PFSK-1 (cell line): ENCODE measurements around the gene TUBB8.

Source experiments
- FOXP2 ChIP-seq: optimal IDR thresholded peaks from 2 replicates; pipeline ENCODE3; 2011; ENCODE audit warnings: borderline replicate concordance, control low read depth, inconsistent platforms; ENCODE audit not compliant: insufficient read depth; ENCODE audit errors: extremely low read length, extremely low read depth
- POLR2AphosphoS5 ChIP-seq: IDR thresholded peaks from 2 replicates; pipeline ENCODE4 v1.6.1; 2012; ENCODE audit warnings: low read depth, mild to moderate bottlenecking, control low read depth, low read length, moderate library complexity
- REST ChIP-seq, 2 experiments: IDR thresholded peaks; 2 replicates each; pipeline versions ENCODE4 v1.6.1 to v1.8.0; 2011 to 2012; ENCODE audit warnings: low read depth in 2 of 2, low read length in 2 of 2, control low read depth in 1 of 2, inconsistent platforms in 1 of 2, mild to moderate bottlenecking in 1 of 2, moderate library complexity in 1 of 2; ENCODE audit not compliant: insufficient read depth in 1 of 2
- SIN3A ChIP-seq: IDR thresholded peaks from 2 replicates; pipeline ENCODE4 v1.6.1; 2012; ENCODE audit warnings: mild to moderate bottlenecking, low read length, moderate library complexity, borderline replicate concordance; ENCODE audit not compliant: insufficient read depth
- TAF1 ChIP-seq: IDR thresholded peaks from 2 replicates; pipeline ENCODE4 v1.6.1; 2012; ENCODE audit warnings: low read length, control low read depth, borderline replicate concordance; ENCODE audit not compliant: insufficient read depth

TUBB8 gene

GRCh38 chr10:92153-92552 is 43.1 kb upstream of the TUBB8 start:
- TF ChIP-seq SIN3A: no peak
- no peak for TF ChIP-seq TAF1
- no peak for TF ChIP-seq REST (IDR thresholded peaks at IDR 0.05; ENCODE audit: insufficient read depth in 1 of 2, low read depth in 2 of 2, low read length in 2 of 2)
- no peak for TF ChIP-seq FOXP2
- TF ChIP-seq POLR2AphosphoS5: no peak

GRCh38 chr10:91313-91712 is 42.2 kb upstream of the TUBB8 start:
- no peak for TF ChIP-seq TAF1
- no peak for TF ChIP-seq SIN3A
- no peak for TF ChIP-seq REST (IDR thresholded peaks at IDR 0.05; ENCODE audit: insufficient read depth in 1 of 2, low read depth in 2 of 2, low read length in 2 of 2)
- TF ChIP-seq FOXP2: no peak
- TF ChIP-seq POLR2AphosphoS5: no peak

GRCh38 chr10:90161-90560 is 41.1 kb upstream of the TUBB8 start:
- TF ChIP-seq SIN3A (no peak), TAF1 (no peak), FOXP2 (no peak), REST (IDR thresholded peaks at IDR 0.05; ENCODE audit: insufficient read depth in 1 of 2, low read depth in 2 of 2, low read length in 2 of 2) (no peak), POLR2AphosphoS5 (no peak)

- TF ChIP-seq POLR2AphosphoS5 (no peak), SIN3A (no peak), TAF1 (no peak), FOXP2 (no peak), REST (IDR thresholded peaks at IDR 0.05; ENCODE audit: insufficient read depth in 1 of 2, low read depth in 2 of 2, low read length in 2 of 2) (no peak)
These were observed 40.2 kb upstream of the TUBB8 start for GRCh38 chr10:89248-89647.

GRCh38 chr10:88253-88652 is 39.2 kb upstream of the TUBB8 start:
- TF ChIP-seq POLR2AphosphoS5: no peak
- no peak for TF ChIP-seq FOXP2
